Measurements from ENCODE around the gene SFXN3. TPM values are rescaled to one million over a fixed set of nuclear protein-coding genes. Genes with fewer than 3 reads are reported as not detected.

Gene SFXN3
- total and polyA plus RNA-seq, 2 experiments from 2014 or later: 0.68 to 3.8 TPM

- TF ChIP-seq ZNF462 (CRISPR knock-in tag; IDR thresholded peaks at IDR 0.05) (no peak), ZNF114 (CRISPR knock-in tag; IDR thresholded peaks at IDR 0.05) (no peak), JUNB (IDR thresholded peaks at IDR 0.05; ENCODE audit: unreplicated experiment) (no peak), CREB1 (CRISPR knock-in tag; IDR thresholded peaks at IDR 0.05; ENCODE audit: low read depth) (no peak), NANOG (IDR thresholded peaks at IDR 0.05; ENCODE audit: borderline replicate concordance) (no peak), ETS1 (IDR thresholded peaks at IDR 0.05) (no peak)
These were observed 54.8 kb downstream of the SFXN3 start (continued) for GRCh38 chr10:101085846-101086245.

- H3K27me3 ChIP-seq (ENCODE audit: insufficient read depth): peaks cover 9% of the 10 kb centered on the region; the same call in 1 of the 2 replicates
- ATAC-seq: no peak
- TF ChIP-seq POLR2AphosphoS5 (IDR thresholded peaks at IDR 0.05; ENCODE audit: low read depth): no peak
- no peak for TF ChIP-seq EZH2 (IDR thresholded peaks at IDR 0.05; ENCODE audit: low read depth, unreplicated experiment)
- TF ChIP-seq CREB1 (CRISPR knock-in tag; IDR thresholded peaks at IDR 0.05; ENCODE audit: low read depth): no peak
- no peak for TF ChIP-seq ZNF462 (CRISPR knock-in tag; IDR thresholded peaks at IDR 0.05)
- H3K36me3 ChIP-seq (ENCODE audit: insufficient read depth): no peaks in the 10 kb centered on the region
- H3F3A ChIP-seq (replicated peaks; ENCODE audit: low read depth): no peaks in the 10 kb centered on the region
- H3K4me3 ChIP-seq: no peak overlapping the region
- H3K27ac Mint-ChIP-seq: no peak overlapping the region
- H4K20me1 ChIP-seq (replicated peaks; ENCODE audit: insufficient read depth): no peaks in the 10 kb centered on the region
- H2AFZ ChIP-seq: no peak overlapping the region
- no peak overlapping the region for H3K27ac ChIP-seq (ENCODE audit: low read depth)
- H3K36me3 Mint-ChIP-seq (ENCODE audit: low read depth): no peaks in the 10 kb centered on the region
- H3K4me2 ChIP-seq: no peak overlapping the region
- H3K4me3 Mint-ChIP-seq: no peak overlapping the region
- no peaks in the 10 kb centered on the region for H3K4me1 Mint-ChIP-seq
- H3K9me3 Mint-ChIP-seq: no peaks in the 10 kb centered on the region
- peaks cover 12% of the 10 kb centered on the region for H3K27me3 Mint-ChIP-seq (ENCODE audit: insufficient read depth, low read depth, poor library complexity)
- no peak for DNase-seq (ENCODE audit: low spot score)
- H3K79me2 ChIP-seq (replicated peaks; ENCODE audit: insufficient read depth): no peaks in the 10 kb centered on the region
- H3K4me1 ChIP-seq (ENCODE audit: insufficient read depth): no peaks in the 10 kb centered on the region
- no peaks in the 10 kb centered on the region for H3K9me2 ChIP-seq (ENCODE audit: insufficient read depth)
These were observed 56.3 kb downstream of the SFXN3 start for GRCh38 chr10:101087376-101087775.
